H9 (cell line): ENCODE data around the gene LOXL1. TPM values are rescaled to one million over a fixed set of nuclear protein-coding genes. Genes with fewer than 3 reads are reported as not detected.

Experiments
- DNase-seq: peaks from one replicate; pipeline ENCODE4 v3.0.0-alpha.2; 2017
- H2AFZ ChIP-seq: one replicate; pipeline ENCODE4 v1.6.1; 2013; ENCODE audit warnings: mild to moderate bottlenecking, low read length, control low read depth, moderate library complexity
- H2AK5ac ChIP-seq: 2 replicates; pipeline ENCODE4 v1.6.1; 2013; ENCODE audit warnings: low read length, control low read depth, mixed read lengths; ENCODE audit not compliant: insufficient read length
- H2BK120ac ChIP-seq: one replicate; pipeline ENCODE4 v1.6.1; 2013; ENCODE audit warnings: low read depth, mild to moderate bottlenecking, low read length, control low read depth, inconsistent platforms; ENCODE audit not compliant: poor library complexity, severe bottlenecking
- H2BK12ac ChIP-seq: 2 replicates; pipeline ENCODE4 v1.6.1; 2013; ENCODE audit warnings: low read length, control low read depth, mixed read lengths, low read depth; ENCODE audit not compliant: insufficient read length
- H2BK15ac ChIP-seq: 2 replicates; pipeline ENCODE4 v1.6.1; 2013; ENCODE audit warnings: low read depth, low read length, control low read depth
- H2BK20ac ChIP-seq: one replicate; pipeline ENCODE4 v1.6.1; 2013; ENCODE audit warnings: low read depth, mild to moderate bottlenecking, low read length, control low read depth, inconsistent platforms; ENCODE audit not compliant: poor library complexity, severe bottlenecking
- H2BK5ac ChIP-seq: 2 replicates; pipeline ENCODE4 v1.6.1; 2013; ENCODE audit warnings: low read length, control low read depth, mixed read lengths; ENCODE audit not compliant: insufficient read length
- H3K14ac ChIP-seq: 2 replicates; pipeline ENCODE4 v1.6.1; 2013; ENCODE audit warnings: low read length, control low read depth; ENCODE audit not compliant: insufficient read depth
- H3K18ac ChIP-seq: 2 replicates; pipeline ENCODE4 v1.6.1; 2013; ENCODE audit warnings: low read depth, mild to moderate bottlenecking, mixed read lengths, low read length, control low read depth; ENCODE audit not compliant: insufficient read length
- H3K23ac ChIP-seq: 2 replicates; pipeline ENCODE4 v1.6.1; 2013; ENCODE audit warnings: low read length, control low read depth, mixed read lengths, low read depth; ENCODE audit not compliant: insufficient read length
- H3K23me2 ChIP-seq: 2 replicates; pipeline ENCODE4 v1.6.1; 2013; ENCODE audit warnings: low read depth, mild to moderate bottlenecking, mixed read lengths, low read length, control low read depth; ENCODE audit not compliant: insufficient read length, poor library complexity, severe bottlenecking
- H3K27ac ChIP-seq: 2 replicates; pipeline ENCODE4 v1.5.1; 2013; ENCODE audit warnings: low read length, control low read depth, mixed read lengths, low read depth; ENCODE audit not compliant: insufficient read length
- H3K27me3 ChIP-seq: 2 replicates; pipeline ENCODE4 v1.6.1; 2013; ENCODE audit warnings: low read length, control low read depth, inconsistent platforms; ENCODE audit not compliant: insufficient read depth
- H3K4ac ChIP-seq: 2 replicates; pipeline ENCODE4 v1.6.1; 2013; ENCODE audit warnings: low read depth, mild to moderate bottlenecking, control low read depth, inconsistent platforms, low read length, moderate library complexity
- H3K4me1 ChIP-seq: 2 replicates; pipeline ENCODE4 v1.6.1; 2013; ENCODE audit warnings: low read length, control low read depth, inconsistent platforms; ENCODE audit not compliant: insufficient read depth
- H3K4me2 ChIP-seq: 2 replicates; pipeline ENCODE4 v1.6.1; 2013; ENCODE audit warnings: low read length, control low read depth, mixed read lengths; ENCODE audit not compliant: insufficient read length, insufficient read depth
- H3K56ac ChIP-seq: 2 replicates; pipeline ENCODE4 v1.6.1; 2013; ENCODE audit warnings: low read depth, mild to moderate bottlenecking, mixed read lengths, low read length, control low read depth; ENCODE audit not compliant: insufficient read length
- H3K79me1 ChIP-seq: 2 replicates; pipeline ENCODE4 v1.6.1; 2013; ENCODE audit warnings: low read depth, mild to moderate bottlenecking, moderate library complexity, low read length, control low read depth, inconsistent platforms; ENCODE audit not compliant: insufficient read depth, poor library complexity, severe bottlenecking
- H3K79me2 ChIP-seq: 2 replicates; pipeline ENCODE4 v1.6.1; 2013; ENCODE audit warnings: low read length, control low read depth, inconsistent platforms; ENCODE audit not compliant: insufficient read depth
- H3K9ac ChIP-seq: 2 replicates; pipeline ENCODE4 v1.6.1; 2013; ENCODE audit warnings: low read length, control low read depth, mixed read lengths; ENCODE audit not compliant: insufficient read length; ENCODE audit errors: extremely low read depth
- H3K9me3 ChIP-seq: one replicate; pipeline ENCODE4 v1.6.1; 2013; ENCODE audit warnings: low read depth, low read length, inconsistent platforms; ENCODE audit not compliant: control insufficient read depth
- H3T11ph ChIP-seq: one replicate; pipeline ENCODE4 v1.6.1; 2013; ENCODE audit warnings: mild to moderate bottlenecking, low read length, control low read depth, inconsistent platforms
- H4K20me1 ChIP-seq: one replicate; pipeline ENCODE4 v1.6.1; 2013; ENCODE audit not compliant: control insufficient read depth, insufficient read length, insufficient read depth
- H4K5ac ChIP-seq: 2 replicates; pipeline ENCODE4 v1.6.1; 2013; ENCODE audit warnings: low read depth, mild to moderate bottlenecking, mixed read lengths, low read length, control low read depth; ENCODE audit not compliant: insufficient read length
- H4K8ac ChIP-seq: replicated peaks from 2 replicates; pipeline ENCODE4 v1.6.1; 2013; ENCODE audit warnings: low read length, control low read depth, mixed read lengths, low read depth; ENCODE audit not compliant: insufficient read length
- H4K91ac ChIP-seq: 2 replicates; pipeline ENCODE4 v1.6.1; 2013; ENCODE audit warnings: low read depth, mild to moderate bottlenecking, moderate library complexity, mixed read lengths, low read length, control low read depth; ENCODE audit not compliant: insufficient read length
- H3K27ac Mint-ChIP-seq, 3 experiments: 2 replicates in 2 of 3; 3 replicates in 1 of 3; pipeline ENCODE4 v1.8.0; 2020 to 2021; ENCODE audit warnings: mixed read lengths in 3 of 3, mild to moderate bottlenecking in 1 of 3, moderate library complexity in 1 of 3
- H3K27me3 Mint-ChIP-seq: 2 replicates; pipeline ENCODE4 v1.8.0; 2021; ENCODE audit warnings: low read depth, mild to moderate bottlenecking, moderate library complexity, mixed read lengths
- H3K36me3 Mint-ChIP-seq, 3 experiments: 2 replicates in 2 of 3; 3 replicates in 1 of 3; pipeline ENCODE4 v1.8.0; 2020 to 2021; ENCODE audit warnings: low read depth in 3 of 3, mixed read lengths in 3 of 3; ENCODE audit not compliant: insufficient read depth in 1 of 3
- H3K4me1 Mint-ChIP-seq, 2 experiments: 2 replicates each; pipeline ENCODE4 v1.8.0; 2020; ENCODE audit warnings: mixed read lengths in 2 of 2
- H3K4me3 Mint-ChIP-seq, 2 experiments: 2 replicates in 1 of 2; 3 replicates in 1 of 2; pipeline ENCODE4 v1.8.0; 2020 to 2021; ENCODE audit warnings: mild to moderate bottlenecking in 2 of 2, mixed read lengths in 2 of 2, moderate library complexity in 1 of 2
- H3K9me3 Mint-ChIP-seq, 2 experiments: 2 replicates in 1 of 2; 3 replicates in 1 of 2; pipeline ENCODE4 v1.8.0; 2020; ENCODE audit warnings: mild to moderate bottlenecking in 2 of 2, mixed read lengths in 2 of 2, moderate library complexity in 1 of 2
- CTCF ChIP-seq: fragments of 200-600 bp; sonication (generic); conservative IDR thresholded peaks from 3 replicates; pipeline ENCODE4 v1.8.0; 2021; ENCODE audit warnings: antibody characterized with exemption, mild to moderate bottlenecking
- WGBS: extraction: QIAGEN DNeasy Blood & Tissue Kit; methylation state at CpG from one replicate; pipeline ENCODE4 v1.1.7; 2013; ENCODE audit warnings: missing lambda C conversion rate, low lambda C conversion rate, mixed read lengths; ENCODE audit not compliant: insufficient read length; ENCODE audit errors: extremely low coverage; 5-methylcytosine and 5-hydroxymethylcytosine counted together
- total RNA-seq: library from RNA; stranded (reverse); gene quantifications from 2 replicates; pipeline ENCODE4 v1.2.1, GENCODE V29; 2021

Gene LOXL1
- total RNA-seq, 1 experiment from 2014 or later: 9.1 TPM

DNA sequence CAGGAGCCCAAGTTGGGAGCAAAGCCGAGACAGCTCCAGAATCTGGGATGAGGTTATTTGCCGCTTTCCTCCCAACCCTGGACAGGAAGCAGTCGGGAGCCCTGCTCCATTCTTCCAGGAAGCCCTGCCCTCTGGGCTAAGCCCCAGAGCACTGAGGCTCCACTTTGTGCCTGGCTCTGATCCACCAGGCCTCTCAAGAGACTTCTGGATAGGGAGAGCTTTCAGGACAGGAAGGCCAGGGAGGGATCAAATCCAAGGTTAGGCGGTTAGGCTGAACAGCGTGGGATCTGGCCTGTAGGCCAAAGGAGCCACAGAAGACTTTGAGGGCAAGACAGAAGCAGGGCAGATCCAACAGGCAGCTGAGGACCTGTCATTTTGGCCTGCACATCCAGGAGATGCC, 65.0 kb downstream of the LOXL1 start:
- no peak overlapping the region for H4K91ac ChIP-seq
- no peak overlapping the region for H2AFZ ChIP-seq
- peaks cover 11% of the 10 kb centered on the region for H3K23me2 ChIP-seq
- H3K9me3 ChIP-seq: no peaks in the 10 kb centered on the region
- H3K79me2 ChIP-seq: no peaks in the 10 kb centered on the region; the same call in 1 of the 2 replicates
- H2BK15ac ChIP-seq: no peak overlapping the region
- H3K4me1 Mint-ChIP-seq: peaks cover 15 to 18% of the 10 kb centered on the region in 2 experiments
- no peak overlapping the region for H4K5ac ChIP-seq
- no peak overlapping the region for H3T11ph ChIP-seq
- H4K20me1 ChIP-seq: no peaks in the 10 kb centered on the region
- H2BK20ac ChIP-seq: no peak overlapping the region
- no peak overlapping the region for H2BK5ac ChIP-seq
- no peak overlapping the region for H3K27ac Mint-ChIP-seq
- DNase-seq: no peak
- no peaks in the 10 kb centered on the region for H3K36me3 Mint-ChIP-seq
- H2BK12ac ChIP-seq: no peak overlapping the region
- TF ChIP-seq CTCF: no peak
- no peak overlapping the region for H2BK120ac ChIP-seq
- no peaks in the 10 kb centered on the region for H3K4me1 ChIP-seq
- no peak overlapping the region for H3K23ac ChIP-seq
- H3K27me3 ChIP-seq: no peaks in the 10 kb centered on the region
- no peak overlapping the region for H3K56ac ChIP-seq
- H3K9ac ChIP-seq: no peak overlapping the region
- WGBS: no CpG with 5 or more reads among the region's 5 CpGs
- H3K4me3 Mint-ChIP-seq: peak overlapping the region; percentile 77 to 83
- no peak overlapping the region for H3K4ac ChIP-seq
- no peaks in the 10 kb centered on the region for H3K79me1 ChIP-seq
- no peak overlapping the region for H3K27ac ChIP-seq
- no peaks in the 10 kb centered on the region; a peak in 1 of 5 replicates for H3K9me3 Mint-ChIP-seq
- no peak overlapping the region for H2AK5ac ChIP-seq
- no peak overlapping the region for H3K14ac ChIP-seq
- peak overlapping the region; percentile 60 for H3K4me2 ChIP-seq
- H4K8ac ChIP-seq: no peak overlapping the region
- H3K18ac ChIP-seq: no peak overlapping the region
- peaks cover 16% of the 10 kb centered on the region for H3K27me3 Mint-ChIP-seq
